PC-3 (cell line): ENCODE data around the gene CALB2. TPM values are rescaled to one million over a fixed set of nuclear protein-coding genes. Genes with fewer than 3 reads are reported as not detected.

Experiments
- ATAC-seq: fragments of 200-7000 bp; cut with Tn5 transposase; 2 replicates; pipeline ENCODE4 v1.9.1; 2020; ENCODE audit warnings: mild to moderate bottlenecking, moderate library complexity
- BruUV-seq: library from RNA; stranded (reverse); fragments of 400-500 nt; replicated peaks from 2 replicates; lab custom pipeline; 2021; lab: Mats Ljungman, UMichigan
- CTCF ChIA-PET: fragments of 300-600 bp; sonication (Branson Sonifier 250); formaldehyde crosslinking; loops from one replicate; lab custom pipeline; 2022; ENCODE audit warnings: antibody characterized with exemption; lab: Charles Lee
- POLR2A ChIA-PET: fragments of 300-600 bp; sonication (Branson Sonifier 250); formaldehyde crosslinking; loops from one replicate; lab custom pipeline; 2022; ENCODE audit warnings: antibody characterized with exemption; ENCODE audit not compliant: unreplicated experiment; lab: Charles Lee
- DNase-seq: peaks from one replicate; pipeline ENCODE4 v3.0.0-alpha.2; 2015
- H2AFZ ChIP-seq: fragments of 300-600 bp; sonication (generic); 2 replicates; pipeline ENCODE4 v1.6.0; 2016; ENCODE audit warnings: antibody characterized with exemption, low read length
- H3F3A ChIP-seq: fragments of 300-600 bp; sonication (generic); one replicate; pipeline ENCODE4 v1.6.0; 2017; ENCODE audit warnings: antibody characterized with exemption, low read length, control low read depth, mild to moderate bottlenecking; ENCODE audit not compliant: unreplicated experiment
- H3K27ac ChIP-seq: fragments of 300-600 bp; sonication (generic); 2 replicates; pipeline ENCODE4 v1.5.1; 2016; ENCODE audit warnings: mild to moderate bottlenecking, low read length
- H3K27me3 ChIP-seq: fragments of 300-600 bp; sonication (generic); 2 replicates; pipeline ENCODE4 v1.6.1; 2016; ENCODE audit warnings: low read length, mixed read lengths
- H3K36me3 ChIP-seq: fragments of 300-600 bp; sonication (generic); 2 replicates; pipeline ENCODE4 v1.6.1; 2016; ENCODE audit warnings: low read depth, mixed run types, low read length, mixed read lengths
- H3K4me1 ChIP-seq: fragments of 300-600 bp; sonication (generic); 2 replicates; pipeline ENCODE4 v1.5.1; 2016; ENCODE audit warnings: low read length; ENCODE audit not compliant: insufficient read depth
- H3K4me2 ChIP-seq: fragments of 300-600 bp; sonication (generic); 2 replicates; pipeline ENCODE4 v1.6.0; 2016; ENCODE audit warnings: low read length
- H3K4me3 ChIP-seq: fragments of 300-600 bp; sonication (generic); 2 replicates; pipeline ENCODE4 v1.5.1; 2016; ENCODE audit warnings: mild to moderate bottlenecking, low read length, mixed read lengths
- H3K79me2 ChIP-seq: fragments of 300-600 bp; sonication (generic); 2 replicates; pipeline ENCODE4 v1.6.1; 2017; ENCODE audit warnings: low read length, mixed read lengths
- H3K9ac ChIP-seq: fragments of 300-600 bp; sonication (generic); 2 replicates; pipeline ENCODE4 v1.6.0; 2016; ENCODE audit warnings: mild to moderate bottlenecking, low read length
- H3K9me2 ChIP-seq: fragments of 300-600 bp; sonication (generic); replicated peaks from 2 replicates; pipeline ENCODE4 v1.6.1; 2016; ENCODE audit warnings: mixed run types, low read length, mixed read lengths
- H3K9me3 ChIP-seq: fragments of 300-600 bp; sonication (generic); 2 replicates; pipeline ENCODE4 v1.6.1; 2016; ENCODE audit warnings: low read length, mixed read lengths
- H4K20me1 ChIP-seq: fragments of 300-600 bp; sonication (generic); 2 replicates; pipeline ENCODE4 v1.6.1; 2016; ENCODE audit warnings: low read length, mixed read lengths
- CTCF ChIP-seq: fragments of 300-600 bp; sonication (generic); conservative IDR thresholded peaks from 2 replicates; pipeline ENCODE4 v1.5.1; 2017; ENCODE audit warnings: antibody characterized with exemption, low read depth, mild to moderate bottlenecking, low read length
- EZH2 ChIP-seq: fragments of 300-600 bp; sonication (generic); IDR thresholded peaks from one replicate; pipeline ENCODE4 v1.6.1; 2017; ENCODE audit warnings: antibody characterized with exemption, mild to moderate bottlenecking, low read length; ENCODE audit not compliant: unreplicated experiment
- EZH2phosphoT487 ChIP-seq: fragments of 300-600 bp; sonication (generic); IDR thresholded peaks from 2 replicates; pipeline ENCODE4 v1.6.1; 2018; ENCODE audit warnings: mild to moderate bottlenecking, antibody characterized with exemption, low read length, borderline replicate concordance
- intact Hi-C: fragments of 100-400 bp; cut with micrococcal nuclease; formaldehyde crosslinking; loops from 2 replicates; pipeline ENCODE4 v1.9.0; 2023
- total RNA-seq: library from RNA; depleted of rRNA; stranded (reverse); fragments of >200 nt; gene quantifications from 2 replicates; pipeline ENCODE4 v1.2.3, GENCODE V29; 2014

The CALB2 gene
- total RNA-seq, 1 experiment from 2014 or later: 0.47 TPM

GRCh38 chr16:71387045-71387871 lies 28.7 kb downstream of the CALB2 start:
- Histone ChIP-seq H4K20me1 (no peaks in the 10 kb centered on the region), H3K79me2 (no peaks in the 10 kb centered on the region), H3K27me3 (0 out of 2 replicates have a peak, but pooled peaks cover 21% of the 10 kb centered on the region), H3K36me3 (no peaks in the 10 kb centered on the region), H3K9me2 (no peaks in the 10 kb centered on the region), H3F3A (no peaks in the 10 kb centered on the region), H2AFZ (no peak overlapping the region), H3K9ac (no peak overlapping the region), H3K9me3 (no peaks in the 10 kb centered on the region), H3K4me2 (no peak overlapping the region), H3K4me3 (no peak overlapping the region), H3K4me1 (no peaks in the 10 kb centered on the region), H3K27ac (no peak overlapping the region)
- CTCF ChIA-PET: no interaction called here
- ATAC-seq (no peak), DNase-seq (no peak)
- POLR2A ChIA-PET: no interaction called here
- no TSS peak for BruUV-seq
- TF ChIP-seq EZH2: no peak
- no peak for TF ChIP-seq CTCF
- TF ChIP-seq EZH2phosphoT487: no peak
- intact Hi-C loops: no loop called here

GRCh38 chr16:71389330-71389729 lies 30.8 kb downstream of the CALB2 start:
- H3K4me2 ChIP-seq: no peak overlapping the region
- 0 out of 2 replicates have a peak, but pooled peaks cover 21% of the 10 kb centered on the region for H3K27me3 ChIP-seq
- DNase-seq (no peak), ATAC-seq (no peak)
- H3K27ac ChIP-seq: no peak overlapping the region
- H2AFZ ChIP-seq: no peak overlapping the region
- BruUV-seq: no TSS peak
- no peaks in the 10 kb centered on the region for H4K20me1 ChIP-seq
- H3K4me3 ChIP-seq: no peak overlapping the region
- intact Hi-C loops: no loop called here
- no peaks in the 10 kb centered on the region for H3F3A ChIP-seq
- TF ChIP-seq CTCF (no peak), EZH2 (no peak), EZH2phosphoT487 (no peak)
- H3K79me2 ChIP-seq: no peaks in the 10 kb centered on the region
- CTCF ChIA-PET: no interaction called here
- no peak overlapping the region for H3K9ac ChIP-seq
- no peaks in the 10 kb centered on the region for H3K4me1 ChIP-seq
- no peaks in the 10 kb centered on the region for H3K36me3 ChIP-seq
- no peaks in the 10 kb centered on the region for H3K9me2 ChIP-seq
- no peaks in the 10 kb centered on the region for H3K9me3 ChIP-seq
- POLR2A ChIA-PET: no interaction called here

- no peak for TF ChIP-seq EZH2
- no peak for TF ChIP-seq EZH2phosphoT487
- TF ChIP-seq CTCF: no peak
- ChIA-PET CTCF (no interaction called here), POLR2A (no interaction called here)
- H3K4me3 ChIP-seq: no peak overlapping the region
- H3F3A ChIP-seq: no peaks in the 10 kb centered on the region
- no peak overlapping the region for H3K27ac ChIP-seq
- peaks cover 21% of the 10 kb centered on the region; the same call in 1 of the 2 replicates for H3K27me3 ChIP-seq
- no peak overlapping the region for H3K9ac ChIP-seq
- no peaks in the 10 kb centered on the region for H4K20me1 ChIP-seq
- DNase-seq (no peak), ATAC-seq (no peak)
- no peak overlapping the region for H2AFZ ChIP-seq
- H3K79me2 ChIP-seq: no peaks in the 10 kb centered on the region
- H3K4me2 ChIP-seq: no peak overlapping the region
- H3K9me3 ChIP-seq: no peaks in the 10 kb centered on the region
- no peaks in the 10 kb centered on the region for H3K9me2 ChIP-seq
- no peaks in the 10 kb centered on the region for H3K4me1 ChIP-seq
- no peaks in the 10 kb centered on the region for H3K36me3 ChIP-seq
- BruUV-seq: no TSS peak
- intact Hi-C loops: no loop called here
Measured at GRCh38 chr16:71396594-71396993, 38.1 kb downstream of the CALB2 start.
